IPS-20b (cell line): Measurements from ENCODE around the gene ICE2.

ENCODE experiments used
- H3K27ac ChIP-seq: one replicate; pipeline ENCODE4 v1.5.1; 2013; ENCODE audit warnings: low read length
- H3K27me3 ChIP-seq: 2 replicates; pipeline ENCODE4 v1.6.1; 2013; ENCODE audit warnings: mild to moderate bottlenecking, low read length, inconsistent platforms; ENCODE audit not compliant: insufficient read depth
- H3K36me3 ChIP-seq: 2 replicates; pipeline ENCODE4 v1.6.1; 2013; ENCODE audit warnings: low read depth, mild to moderate bottlenecking, inconsistent platforms, low read length, moderate library complexity; ENCODE audit not compliant: insufficient read depth
- H3K4me1 ChIP-seq: 2 replicates; pipeline ENCODE4 v1.6.1; 2013; ENCODE audit warnings: mild to moderate bottlenecking, control low read depth, inconsistent platforms, low read length, moderate library complexity; ENCODE audit not compliant: insufficient read depth
- H3K4me3 ChIP-seq: 2 replicates; pipeline ENCODE4 v1.5.1; 2013; ENCODE audit warnings: mild to moderate bottlenecking, low read length, inconsistent platforms
- H3K9ac ChIP-seq: 2 replicates; pipeline ENCODE4 v1.6.1; 2013; ENCODE audit warnings: low read depth, mild to moderate bottlenecking, inconsistent platforms, low read length, moderate library complexity
- H3K9me3 ChIP-seq: 2 replicates; pipeline ENCODE4 v1.6.1; 2013; ENCODE audit warnings: mild to moderate bottlenecking, low read depth, low read length, inconsistent platforms; ENCODE audit not compliant: insufficient read depth

Gene ICE2

GRCh38 chr15:60513676-60514075, 34.7 kb upstream of the ICE2 start:
- no peak overlapping the region for H3K27ac ChIP-seq
- no peaks in the 10 kb centered on the region for H3K4me1 ChIP-seq
- H3K27me3 ChIP-seq: no peaks in the 10 kb centered on the region
- no peak overlapping the region for H3K9ac ChIP-seq
- no peak overlapping the region for H3K4me3 ChIP-seq
- H3K36me3 ChIP-seq: peaks cover 6% of the 10 kb centered on the region; the same call in 1 of the 2 replicates
- no peaks in the 10 kb centered on the region for H3K9me3 ChIP-seq

GRCh38 chr15:60512937-60513336, 34.0 kb upstream of the ICE2 start:
- no peak overlapping the region for H3K9ac ChIP-seq
- no peaks in the 10 kb centered on the region for H3K27me3 ChIP-seq
- no peak overlapping the region for H3K27ac ChIP-seq
- no peak overlapping the region for H3K4me3 ChIP-seq
- H3K4me1 ChIP-seq: no peaks in the 10 kb centered on the region
- H3K36me3 ChIP-seq: peaks cover 6% of the 10 kb centered on the region; the same call in 1 of the 2 replicates
- H3K9me3 ChIP-seq: no peaks in the 10 kb centered on the region

- H3K27ac ChIP-seq: no peak overlapping the region
- no peak overlapping the region for H3K4me3 ChIP-seq
- H3K4me1 ChIP-seq: no peaks in the 10 kb centered on the region
- H3K9me3 ChIP-seq: no peaks in the 10 kb centered on the region
- no peaks in the 10 kb centered on the region for H3K27me3 ChIP-seq
- H3K36me3 ChIP-seq: peaks cover 6% of the 10 kb centered on the region; the same call in 1 of the 2 replicates
- H3K9ac ChIP-seq: no peak overlapping the region
These were observed 32.5 kb upstream of the ICE2 start for GRCh38 chr15:60511351-60512031.

- peaks cover 6% of the 10 kb centered on the region; the same call in 1 of the 2 replicates for H3K36me3 ChIP-seq
- no peak overlapping the region for H3K4me3 ChIP-seq
- H3K9ac ChIP-seq: no peak overlapping the region
- no peaks in the 10 kb centered on the region for H3K9me3 ChIP-seq
- H3K27me3 ChIP-seq: no peaks in the 10 kb centered on the region
- H3K4me1 ChIP-seq: no peaks in the 10 kb centered on the region
- H3K27ac ChIP-seq: no peak overlapping the region
These were observed 31.1 kb upstream of the ICE2 start for GRCh38 chr15:60510006-60510405.

GRCh38 chr15:60509470-60509869, 30.5 kb upstream of the ICE2 start:
- peaks cover 6% of the 10 kb centered on the region; the same call in 1 of the 2 replicates for H3K36me3 ChIP-seq
- H3K27me3 ChIP-seq: no peaks in the 10 kb centered on the region
- no peaks in the 10 kb centered on the region for H3K9me3 ChIP-seq
- H3K4me1 ChIP-seq: no peaks in the 10 kb centered on the region
- no peak overlapping the region; the same call in 1 of the 2 replicates for H3K9ac ChIP-seq
- H3K27ac ChIP-seq: no peak overlapping the region
- H3K4me3 ChIP-seq: no peak overlapping the region

- Histone ChIP-seq H3K36me3 (peaks cover 6% of the 10 kb centered on the region; the same call in 1 of the 2 replicates), H3K27ac (no peak overlapping the region), H3K9ac (no peak overlapping the region), H3K27me3 (no peaks in the 10 kb centered on the region), H3K9me3 (no peaks in the 10 kb centered on the region), H3K4me3 (no peak overlapping the region), H3K4me1 (no peaks in the 10 kb centered on the region)
These were observed 29.5 kb upstream of the ICE2 start for GRCh38 chr15:60508442-60508841.

GRCh38 chr15:60507596-60508424, 28.9 kb upstream of the ICE2 start:
- Histone ChIP-seq H3K4me3 (no peak overlapping the region), H3K9me3 (no peaks in the 10 kb centered on the region), H3K9ac (no peak overlapping the region), H3K27me3 (no peaks in the 10 kb centered on the region), H3K27ac (no peak overlapping the region), H3K36me3 (peaks cover 6% of the 10 kb centered on the region; the same call in 1 of the 2 replicates), H3K4me1 (no peaks in the 10 kb centered on the region)

- no peaks in the 10 kb centered on the region for H3K4me1 ChIP-seq
- peaks cover 22% of the 10 kb centered on the region for H3K36me3 ChIP-seq
- no peak overlapping the region for H3K9ac ChIP-seq
- H3K27me3 ChIP-seq: no peaks in the 10 kb centered on the region
- no peaks in the 10 kb centered on the region for H3K9me3 ChIP-seq
- H3K27ac ChIP-seq: no peak overlapping the region
- H3K4me3 ChIP-seq: no peak overlapping the region
These were observed 17.9 kb upstream of the ICE2 start for GRCh38 chr15:60496853-60497252.

- no peaks in the 10 kb centered on the region for H3K4me1 ChIP-seq
- H3K9me3 ChIP-seq: no peaks in the 10 kb centered on the region
- no peak overlapping the region for H3K27ac ChIP-seq
- no peaks in the 10 kb centered on the region for H3K27me3 ChIP-seq
- H3K36me3 ChIP-seq: peaks cover 6% of the 10 kb centered on the region; the same call in 1 of the 2 replicates
- no peak overlapping the region for H3K9ac ChIP-seq
- no peak overlapping the region for H3K4me3 ChIP-seq
These were observed 15.2 kb upstream of the ICE2 start for GRCh38 chr15:60494108-60494507.

GRCh38 chr15:60493166-60493565, 14.2 kb upstream of the ICE2 start:
- Histone ChIP-seq H3K9ac (no peak overlapping the region), H3K4me3 (no peak overlapping the region), H3K4me1 (no peaks in the 10 kb centered on the region), H3K9me3 (no peaks in the 10 kb centered on the region), H3K36me3 (peaks cover 6% of the 10 kb centered on the region; the same call in 1 of the 2 replicates), H3K27me3 (no peaks in the 10 kb centered on the region), H3K27ac (no peak overlapping the region)

- Histone ChIP-seq H3K4me3 (no peak overlapping the region), H3K27ac (no peak overlapping the region), H3K9ac (no peak overlapping the region), H3K36me3 (no peaks in the 10 kb centered on the region), H3K9me3 (no peaks in the 10 kb centered on the region), H3K4me1 (no peaks in the 10 kb centered on the region), H3K27me3 (no peaks in the 10 kb centered on the region)
These were observed 7.8 kb upstream of the ICE2 start for GRCh38 chr15:60486742-60487141.
